NCI-H2227 treated with DMSO at 0.1 percent for 48 hours (cell line): Measurements from ENCODE around the gene ACTRT3.
"Not testable (repeated sequence)": the region's sequence is repeated elsewhere in the genome, so short reads cannot be mapped to it uniquely, and the experiment has no call there.

ENCODE experiments used
- DNase-seq: peaks from one replicate; lab custom pipeline; 2025; lab: John Stamatoyannopoulos, UW

The ACTRT3 gene

GRCh38 chr3:169772897-169773816 lies 3.8 kb upstream of the ACTRT3 start, which contains the start of gene MYNN:
Gene MYNN, plus strand, starts transcription at chr3:169773396. Its CDS starts 900 bp downstream, at chr3:169774296.
- peak; percentile 79 for DNase-seq

GRCh38 chr3:169772305-169772896 lies 3.0 kb upstream of the ACTRT3 start:
- peak; percentile 96 for DNase-seq

GRCh38 chr3:169771497-169772304 lies 2.3 kb upstream of the ACTRT3 start:
- DNase-seq, result peak; percentile 96

- DNase-seq, result peak; percentile 94
Observed at GRCh38 chr3:169764882-169765612, 4.3 kb downstream of the ACTRT3 start, which contains the start of gene TERC. Gene TERC, minus strand, starts transcription at chr3:169765060.

- peak; percentile 62 for DNase-seq
Observed at GRCh38 chr3:169764312-169764881, 5.0 kb downstream of the ACTRT3 start.

- DNase-seq, result no peak
Observed at GRCh38 chr3:169760479-169760878, 8.9 kb downstream of the ACTRT3 start.

GRCh38 chr3:169759256-169759655 lies 10.1 kb downstream of the ACTRT3 start:
- no peak for DNase-seq

GRCh38 chr3:169758359-169758994 lies 10.9 kb downstream of the ACTRT3 start:
- no peak for DNase-seq

GRCh38 chr3:169755488-169755887 lies 13.9 kb downstream of the ACTRT3 start:
- no peak for DNase-seq

GRCh38 chr3:169754711-169755110 lies 14.7 kb downstream of the ACTRT3 start:
- DNase-seq, result no peak

GRCh38 chr3:169751875-169752274 lies 17.5 kb downstream of the ACTRT3 start:
- DNase-seq, result no peak

GRCh38 chr3:169750665-169751064 lies 18.7 kb downstream of the ACTRT3 start:
- DNase-seq, result no peak

- DNase-seq, result no peak
Observed at GRCh38 chr3:169748670-169749069, 20.7 kb downstream of the ACTRT3 start.

GRCh38 chr3:169746924-169747323 lies 22.4 kb downstream of the ACTRT3 start:
- DNase-seq, result no peak

GRCh38 chr3:169744366-169745054 lies 24.9 kb downstream of the ACTRT3 start:
- DNase-seq, result peak; percentile 7

- no peak for DNase-seq
Observed at GRCh38 chr3:169739067-169739466, 30.3 kb downstream of the ACTRT3 start.

- DNase-seq, result not testable (repeated sequence)
Observed at GRCh38 chr3:169731857-169732256, 37.5 kb downstream of the ACTRT3 start.

GRCh38 chr3:169722724-169723123 lies 46.6 kb downstream of the ACTRT3 start:
- DNase-seq, result no peak

GRCh38 chr3:169718415-169718814 lies 50.9 kb downstream of the ACTRT3 start:
- not testable (repeated sequence) for DNase-seq
